ENCODE measurements around the gene RICTOR. TPM values are rescaled to one million over a fixed set of nuclear protein-coding genes. Genes with fewer than 3 reads are reported as not detected.
"Not testable (repeated sequence)": the region's sequence is repeated elsewhere in the genome, so short reads cannot be mapped to it uniquely, and the experiment has no call there.

The RICTOR gene
- total RNA-seq, 1 experiment from 2014 or later = 22.4 TPM

DNA sequence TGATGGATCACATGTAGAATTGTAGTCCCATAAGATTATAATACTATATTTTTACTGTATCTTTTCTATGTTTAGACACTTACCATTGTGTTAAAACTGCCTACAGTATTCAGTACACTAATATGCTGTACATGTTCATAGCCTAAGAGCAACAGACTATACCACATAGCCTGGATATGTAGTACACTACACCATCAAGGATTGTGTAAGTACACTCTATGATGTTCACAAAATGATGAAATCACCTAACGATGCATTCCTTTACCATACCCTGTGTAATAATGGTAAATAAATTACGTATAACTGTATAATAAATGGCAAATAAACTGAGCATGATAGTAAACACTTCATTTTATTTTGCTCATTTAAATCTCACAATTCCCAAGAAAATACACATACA, 60.3 kb downstream of the RICTOR start:
- CTCF ChIA-PET = no interaction called here
- ATAC-seq (no peak), DNase-seq (ENCODE audit: low spot score) (no peak)
- TF ChIP-seq EMX1 (CRISPR knock-in tag; IDR thresholded peaks at IDR 0.05) (no peak), HMGA2 (CRISPR knock-in tag; IDR thresholded peaks at IDR 0.05) (no peak), ETV6 (CRISPR knock-in tag; IDR thresholded peaks at IDR 0.05) (no peak), ZNF219 (CRISPR knock-in tag; IDR thresholded peaks at IDR 0.05; ENCODE audit: borderline replicate concordance) (no peak), ATF1 (CRISPR knock-in tag; IDR thresholded peaks at IDR 0.05) (no peak), ESRRA (CRISPR knock-in tag; IDR thresholded peaks at IDR 0.05; ENCODE audit: borderline replicate concordance) (no peak), JAZF1 (CRISPR knock-in tag; IDR thresholded peaks at IDR 0.05) (no peak)
- TF ChIP-seq, protein P1, sequence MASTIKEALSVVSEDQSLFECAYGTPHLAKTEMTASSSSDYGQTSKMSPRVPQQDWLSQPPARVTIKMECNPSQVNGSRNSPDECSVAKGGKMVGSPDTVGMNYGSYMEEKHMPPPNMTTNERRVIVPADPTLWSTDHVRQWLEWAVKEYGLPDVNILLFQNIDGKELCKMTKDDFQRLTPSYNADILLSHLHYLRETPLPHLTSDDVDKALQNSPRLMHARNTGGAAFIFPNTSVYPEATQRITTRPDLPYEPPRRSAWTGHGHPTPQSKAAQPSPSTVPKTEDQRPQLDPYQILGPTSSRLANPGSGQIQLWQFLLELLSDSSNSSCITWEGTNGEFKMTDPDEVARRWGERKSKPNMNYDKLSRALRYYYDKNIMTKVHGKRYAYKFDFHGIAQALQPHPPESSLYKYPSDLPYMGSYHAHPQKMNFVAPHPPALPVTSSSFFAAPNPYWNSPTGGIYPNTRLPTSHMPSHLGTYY (CRISPR knock-in tag; IDR thresholded peaks at IDR 0.05) = no peak
- TF ChIP-seq, protein P2, sequence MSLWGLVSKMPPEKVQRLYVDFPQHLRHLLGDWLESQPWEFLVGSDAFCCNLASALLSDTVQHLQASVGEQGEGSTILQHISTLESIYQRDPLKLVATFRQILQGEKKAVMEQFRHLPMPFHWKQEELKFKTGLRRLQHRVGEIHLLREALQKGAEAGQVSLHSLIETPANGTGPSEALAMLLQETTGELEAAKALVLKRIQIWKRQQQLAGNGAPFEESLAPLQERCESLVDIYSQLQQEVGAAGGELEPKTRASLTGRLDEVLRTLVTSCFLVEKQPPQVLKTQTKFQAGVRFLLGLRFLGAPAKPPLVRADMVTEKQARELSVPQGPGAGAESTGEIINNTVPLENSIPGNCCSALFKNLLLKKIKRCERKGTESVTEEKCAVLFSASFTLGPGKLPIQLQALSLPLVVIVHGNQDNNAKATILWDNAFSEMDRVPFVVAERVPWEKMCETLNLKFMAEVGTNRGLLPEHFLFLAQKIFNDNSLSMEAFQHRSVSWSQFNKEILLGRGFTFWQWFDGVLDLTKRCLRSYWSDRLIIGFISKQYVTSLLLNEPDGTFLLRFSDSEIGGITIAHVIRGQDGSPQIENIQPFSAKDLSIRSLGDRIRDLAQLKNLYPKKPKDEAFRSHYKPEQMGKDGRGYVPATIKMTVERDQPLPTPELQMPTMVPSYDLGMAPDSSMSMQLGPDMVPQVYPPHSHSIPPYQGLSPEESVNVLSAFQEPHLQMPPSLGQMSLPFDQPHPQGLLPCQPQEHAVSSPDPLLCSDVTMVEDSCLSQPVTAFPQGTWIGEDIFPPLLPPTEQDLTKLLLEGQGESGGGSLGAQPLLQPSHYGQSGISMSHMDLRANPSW (CRISPR knock-in tag; conservative IDR thresholded peaks at IDR 0.05; ENCODE audit: low read depth) = no peak
- TF ChIP-seq, protein P3, sequence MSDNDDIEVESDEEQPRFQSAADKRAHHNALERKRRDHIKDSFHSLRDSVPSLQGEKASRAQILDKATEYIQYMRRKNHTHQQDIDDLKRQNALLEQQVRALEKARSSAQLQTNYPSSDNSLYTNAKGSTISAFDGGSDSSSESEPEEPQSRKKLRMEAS (CRISPR knock-in tag; IDR thresholded peaks at IDR 0.05) = no peak
- Mint-ChIP-seq H3K27me3 (ENCODE audit: low read depth) (peaks cover 3% of the 10 kb centered on the region; the same call in 1 of the 2 replicates), H3K36me3 (peaks cover 37% of the 10 kb centered on the region), H3K9me3 (peaks cover 35% of the 10 kb centered on the region), H3K4me1 (peaks cover 8% of the 10 kb centered on the region), H3K4me3 (no peak overlapping the region), H3K27ac (no peak overlapping the region)
- POLR2A ChIA-PET = no interaction called here

DNA sequence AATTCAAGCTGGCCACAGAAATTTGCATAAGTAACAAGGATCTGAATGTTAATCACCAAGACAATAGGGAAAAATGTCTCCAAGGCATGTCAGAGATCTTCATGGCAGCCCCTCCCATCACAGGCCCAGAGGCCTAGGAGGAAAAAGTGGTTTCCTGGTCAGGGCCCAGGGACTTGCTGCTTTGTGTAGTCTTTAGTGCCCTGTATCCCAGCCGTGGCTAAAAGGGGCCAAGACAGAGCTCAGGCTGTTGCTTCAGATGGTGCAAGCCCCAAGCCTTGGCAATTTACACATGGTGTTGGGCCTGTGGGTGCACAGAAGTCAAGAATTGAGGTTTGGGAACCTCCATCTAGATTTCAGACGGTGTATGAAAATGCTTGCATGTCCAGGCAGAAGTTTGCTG, 63.2 kb downstream of the RICTOR start:
- POLR2A ChIA-PET; DNase-seq (ENCODE audit: low spot score); H3K27me3 Mint-ChIP-seq (ENCODE audit: low read depth); H3K4me3 Mint-ChIP-seq; ATAC-seq; H3K27ac Mint-ChIP-seq; H3K4me1 Mint-ChIP-seq: not testable (repeated sequence)
- Mint-ChIP-seq H3K36me3 (peaks cover 37% of the 10 kb centered on the region), H3K9me3 (peaks cover 35% of the 10 kb centered on the region)
- CTCF ChIA-PET = interaction anchor here (1.0 kb wide), 1 partner anchor 70 kb away, joined by 3 read pairs; no protein-coding TSS in a partner anchor

DNA sequence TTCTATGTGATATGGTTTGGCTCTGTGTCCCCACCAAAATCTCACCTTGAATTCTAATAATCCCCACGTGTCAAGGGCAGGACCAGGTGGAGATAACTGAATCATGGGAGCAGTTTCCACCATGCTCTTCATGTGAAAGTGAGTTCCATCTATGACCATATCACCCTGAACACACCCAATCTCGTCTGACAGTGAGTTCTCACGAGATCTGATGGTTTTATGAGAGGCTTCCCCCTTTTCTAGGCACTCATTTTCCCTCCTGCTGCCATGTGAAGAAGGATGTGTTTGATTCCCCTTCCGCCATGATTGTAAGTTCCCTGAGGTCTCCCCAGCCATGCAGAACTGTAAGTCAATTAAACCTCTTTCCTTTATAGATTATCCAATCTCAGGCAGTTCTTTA, 64.2 kb downstream of the RICTOR start:
- ChIA-PET POLR2A (no interaction called here), CTCF (no interaction called here)
- H3K4me3 Mint-ChIP-seq = no peak overlapping the region
- TF ChIP-seq ATF1 (CRISPR knock-in tag; IDR thresholded peaks at IDR 0.05) (no peak), TEAD1 (CRISPR knock-in tag; IDR thresholded peaks at IDR 0.05) (no peak), ZNF219 (CRISPR knock-in tag; IDR thresholded peaks at IDR 0.05; ENCODE audit: borderline replicate concordance) (no peak)
- TF ChIP-seq, protein P4, sequence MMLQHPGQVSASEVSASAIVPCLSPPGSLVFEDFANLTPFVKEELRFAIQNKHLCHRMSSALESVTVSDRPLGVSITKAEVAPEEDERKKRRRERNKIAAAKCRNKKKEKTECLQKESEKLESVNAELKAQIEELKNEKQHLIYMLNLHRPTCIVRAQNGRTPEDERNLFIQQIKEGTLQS (CRISPR knock-in tag; conservative IDR thresholded peaks at IDR 0.05) = no peak
- no peak for DNase-seq (ENCODE audit: low spot score)
- H3K36me3 Mint-ChIP-seq = peaks cover 37% of the 10 kb centered on the region
- peaks cover 3% of the 10 kb centered on the region; the same call in 1 of the 2 replicates for H3K27me3 Mint-ChIP-seq (ENCODE audit: low read depth)
- H3K9me3 Mint-ChIP-seq = peaks cover 35% of the 10 kb centered on the region
- H3K4me1 Mint-ChIP-seq = peaks cover 12% of the 10 kb centered on the region
- no peak for ATAC-seq
- H3K27ac Mint-ChIP-seq = no peak overlapping the region

DNA sequence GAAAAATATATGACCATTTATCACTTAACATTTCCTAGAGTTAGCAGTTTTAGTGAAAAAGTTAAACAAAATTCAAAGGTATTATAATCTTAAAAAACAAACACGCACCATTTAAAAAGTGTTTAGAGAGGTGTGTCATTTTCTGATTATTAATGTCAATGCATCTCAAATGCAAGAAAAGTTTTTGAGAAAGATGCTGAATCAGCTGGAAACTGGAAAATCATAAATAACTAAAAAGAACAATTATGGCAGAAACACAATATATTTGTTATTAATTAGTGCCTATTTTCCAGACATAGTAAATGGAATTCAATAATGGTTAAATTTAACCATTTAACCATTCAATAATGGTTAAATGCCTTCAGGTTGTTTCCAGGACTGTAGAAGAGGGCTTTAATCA, 64.9 kb downstream of the RICTOR start:
- no peak for DNase-seq (ENCODE audit: low spot score)
- ChIA-PET CTCF (no interaction called here), POLR2A (no interaction called here)
- no peak for ATAC-seq
- Mint-ChIP-seq H3K4me3 (no peak overlapping the region), H3K36me3 (peaks cover 37% of the 10 kb centered on the region), H3K4me1 (peaks cover 12% of the 10 kb centered on the region), H3K9me3 (peaks cover 35% of the 10 kb centered on the region), H3K27me3 (ENCODE audit: low read depth) (peaks cover 3% of the 10 kb centered on the region; the same call in 1 of the 2 replicates), H3K27ac (no peak overlapping the region)
- TF ChIP-seq RORB (CRISPR knock-in tag; IDR thresholded peaks at IDR 0.05) = no peak
- TF ChIP-seq NFYB (CRISPR knock-in tag; conservative IDR thresholded peaks at IDR 0.05; ENCODE audit: low read depth) = no peak
- TF ChIP-seq, protein P5, sequence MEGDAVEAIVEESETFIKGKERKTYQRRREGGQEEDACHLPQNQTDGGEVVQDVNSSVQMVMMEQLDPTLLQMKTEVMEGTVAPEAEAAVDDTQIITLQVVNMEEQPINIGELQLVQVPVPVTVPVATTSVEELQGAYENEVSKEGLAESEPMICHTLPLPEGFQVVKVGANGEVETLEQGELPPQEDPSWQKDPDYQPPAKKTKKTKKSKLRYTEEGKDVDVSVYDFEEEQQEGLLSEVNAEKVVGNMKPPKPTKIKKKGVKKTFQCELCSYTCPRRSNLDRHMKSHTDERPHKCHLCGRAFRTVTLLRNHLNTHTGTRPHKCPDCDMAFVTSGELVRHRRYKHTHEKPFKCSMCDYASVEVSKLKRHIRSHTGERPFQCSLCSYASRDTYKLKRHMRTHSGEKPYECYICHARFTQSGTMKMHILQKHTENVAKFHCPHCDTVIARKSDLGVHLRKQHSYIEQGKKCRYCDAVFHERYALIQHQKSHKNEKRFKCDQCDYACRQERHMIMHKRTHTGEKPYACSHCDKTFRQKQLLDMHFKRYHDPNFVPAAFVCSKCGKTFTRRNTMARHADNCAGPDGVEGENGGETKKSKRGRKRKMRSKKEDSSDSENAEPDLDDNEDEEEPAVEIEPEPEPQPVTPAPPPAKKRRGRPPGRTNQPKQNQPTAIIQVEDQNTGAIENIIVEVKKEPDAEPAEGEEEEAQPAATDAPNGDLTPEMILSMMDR (IDR thresholded peaks at IDR 0.05) = no peak
- no peak for TF ChIP-seq CREB1 (CRISPR knock-in tag; IDR thresholded peaks at IDR 0.05)
- TF ChIP-seq ATF1 (CRISPR knock-in tag; IDR thresholded peaks at IDR 0.05) = no peak
- no peak for TF ChIP-seq ZNF317 (CRISPR knock-in tag; IDR thresholded peaks at IDR 0.05; ENCODE audit: borderline replicate concordance, low read depth)
- TF ChIP-seq ELF4 (CRISPR knock-in tag; IDR thresholded peaks at IDR 0.05; ENCODE audit: low read depth) = no peak
- TF ChIP-seq NFATC4 (CRISPR knock-in tag; IDR thresholded peaks at IDR 0.05) = no peak
- TF ChIP-seq ZNF423 (CRISPR knock-in tag; IDR thresholded peaks at IDR 0.05) = no peak
- no peak for TF ChIP-seq HMGA2 (CRISPR knock-in tag; IDR thresholded peaks at IDR 0.05)
- no peak for TF ChIP-seq CREM (CRISPR knock-in tag; IDR thresholded peaks at IDR 0.05)
- TF ChIP-seq NFE2L1 (CRISPR knock-in tag; IDR thresholded peaks at IDR 0.05) = no peak
- TF ChIP-seq, protein P6, sequence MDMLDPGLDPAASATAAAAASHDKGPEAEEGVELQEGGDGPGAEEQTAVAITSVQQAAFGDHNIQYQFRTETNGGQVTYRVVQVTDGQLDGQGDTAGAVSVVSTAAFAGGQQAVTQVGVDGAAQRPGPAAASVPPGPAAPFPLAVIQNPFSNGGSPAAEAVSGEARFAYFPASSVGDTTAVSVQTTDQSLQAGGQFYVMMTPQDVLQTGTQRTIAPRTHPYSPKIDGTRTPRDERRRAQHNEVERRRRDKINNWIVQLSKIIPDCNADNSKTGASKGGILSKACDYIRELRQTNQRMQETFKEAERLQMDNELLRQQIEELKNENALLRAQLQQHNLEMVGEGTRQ (CRISPR knock-in tag; IDR thresholded peaks at IDR 0.05) = no peak
